COLO829 (cell line): ENCODE measurements around the gene AARS2.

Source experiments
- DNase-seq: peaks from one replicate; pipeline ENCODE4 v3.0.0; 2012; ENCODE audit warnings: low spot score

AARS2 gene

DNA sequence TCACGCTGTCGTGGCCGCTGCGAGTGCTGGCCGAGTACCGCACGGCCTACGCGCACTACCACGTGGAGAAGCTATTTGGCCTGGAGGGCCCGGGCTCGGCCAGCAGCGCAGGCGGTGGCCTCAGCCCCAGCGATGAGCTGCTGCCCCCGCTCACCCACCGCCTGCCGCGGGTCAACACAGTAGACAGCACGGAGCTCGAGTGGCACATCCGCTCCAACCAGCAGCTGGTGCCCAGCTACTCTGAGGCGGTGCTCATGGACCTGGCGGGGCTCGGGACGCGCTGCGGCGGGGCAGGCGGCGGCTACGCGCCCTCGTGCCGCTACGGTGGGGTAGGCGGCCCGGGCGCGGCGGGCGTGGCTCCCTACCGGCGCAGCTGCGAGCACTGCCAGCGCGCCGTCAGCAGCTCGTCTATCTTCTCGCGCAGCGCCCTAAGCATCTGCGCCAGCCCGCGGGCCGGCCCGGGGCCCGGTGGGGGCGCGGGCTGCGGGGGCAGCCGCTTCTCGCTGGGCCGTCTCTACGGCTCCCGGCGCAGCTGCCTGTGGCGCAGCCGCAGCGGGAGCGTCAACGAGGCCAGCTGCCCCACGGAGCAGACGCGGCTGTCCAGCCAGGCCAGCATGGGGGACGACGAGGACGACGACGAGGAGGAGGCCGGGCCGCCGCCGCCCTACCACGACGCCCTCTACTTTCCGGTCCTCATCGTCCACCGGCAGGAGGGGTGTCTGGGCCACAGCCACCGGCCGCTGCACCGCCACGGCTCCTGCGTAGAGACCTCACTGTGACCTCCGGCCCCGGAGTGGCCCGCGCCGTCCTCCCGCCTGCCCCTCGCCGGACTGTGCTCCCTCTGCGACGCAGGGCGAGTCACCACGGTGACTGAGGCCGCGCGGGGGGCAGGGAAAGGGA is 37.1 kb downstream of the AARS2 start:
- no peak for DNase-seq

- DNase-seq = no peak
These were observed 37.8 kb downstream of the AARS2 start for GRCh38 chr6:44275271-44275748.

DNA sequence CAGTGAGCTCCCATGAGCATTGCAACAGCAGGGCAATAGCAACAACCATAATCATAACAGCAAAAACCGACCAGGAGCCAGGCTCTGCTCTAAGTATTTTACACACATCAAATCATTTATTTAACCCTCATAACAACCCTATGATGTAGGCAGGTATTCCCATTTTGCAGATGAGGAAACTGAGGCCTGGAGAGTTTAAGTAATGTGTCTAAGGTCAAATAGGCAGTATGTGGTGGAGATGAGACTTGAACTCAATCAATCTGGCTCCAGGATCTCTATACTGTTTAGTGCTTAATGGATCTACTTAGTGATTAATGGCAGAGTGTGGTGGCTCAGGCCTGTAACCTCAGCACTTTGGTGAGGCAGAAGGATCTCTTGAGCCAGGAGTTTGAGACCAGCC is 39.5 kb downstream of the AARS2 start:
- no peak for DNase-seq

DNA sequence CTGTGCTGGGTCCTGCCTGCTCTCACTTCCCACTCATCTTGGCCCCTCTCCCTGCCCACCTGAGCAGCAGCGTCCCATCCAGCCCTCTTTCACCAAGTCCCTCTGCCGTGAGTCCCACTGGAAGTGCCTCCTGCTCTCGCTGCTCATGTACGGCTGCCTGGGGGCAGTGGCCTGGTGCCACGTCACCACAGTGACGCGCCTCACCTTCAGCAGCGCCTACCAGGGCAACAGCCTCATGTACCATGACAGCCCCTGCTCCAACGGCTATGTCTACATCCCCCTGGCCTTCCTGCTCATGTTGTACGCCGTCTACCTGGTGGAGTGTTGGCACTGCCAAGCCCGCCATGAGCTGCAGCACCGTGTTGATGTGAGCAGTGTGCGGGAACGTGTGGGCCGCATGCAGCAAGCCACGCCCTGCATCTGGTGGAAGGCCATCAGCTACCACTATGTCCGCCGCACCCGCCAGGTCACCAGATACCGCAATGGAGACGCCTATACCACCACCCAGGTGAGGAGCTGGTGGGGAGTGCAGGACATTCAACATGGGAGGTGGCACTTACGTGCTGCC is 40.1 kb downstream of the AARS2 start:
- DNase-seq = no peak

GRCh38 chr6:44272529-44272928 is 40.6 kb downstream of the AARS2 start:
- no peak for DNase-seq

DNA sequence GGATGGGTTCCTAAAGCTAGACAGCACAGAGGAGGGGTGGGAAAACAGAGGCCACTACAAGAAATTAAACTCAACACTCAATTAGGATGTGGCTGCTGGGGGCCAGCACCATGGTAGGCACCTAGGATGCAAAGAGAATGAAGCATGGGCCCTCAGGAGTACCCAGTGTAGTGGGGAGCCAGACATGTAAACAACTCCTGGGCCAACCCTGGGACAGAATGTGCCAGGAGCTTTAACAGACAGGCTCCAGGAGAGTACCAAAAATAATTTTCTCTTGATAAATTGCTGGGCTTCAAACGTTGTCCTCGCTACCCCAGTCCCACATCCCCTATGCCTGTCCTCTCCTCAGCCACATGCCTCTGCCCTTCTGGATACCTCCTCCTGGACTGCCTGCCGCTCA is 41.2 kb downstream of the AARS2 start:
- no peak for DNase-seq

GRCh38 chr6:44271406-44271723 is 41.8 kb downstream of the AARS2 start:
- DNase-seq = no peak

GRCh38 chr6:44270526-44271405 is 42.4 kb downstream of the AARS2 start:
- DNase-seq = no peak

- DNase-seq = no peak
These were observed 43.1 kb downstream of the AARS2 start, which contains the start of gene TMEM151B for GRCh38 chr6:44269921-44270525. TMEM151B (plus strand) TSS chr6:44270450; CDS start chr6:44270743, 293 bp downstream.

DNA sequence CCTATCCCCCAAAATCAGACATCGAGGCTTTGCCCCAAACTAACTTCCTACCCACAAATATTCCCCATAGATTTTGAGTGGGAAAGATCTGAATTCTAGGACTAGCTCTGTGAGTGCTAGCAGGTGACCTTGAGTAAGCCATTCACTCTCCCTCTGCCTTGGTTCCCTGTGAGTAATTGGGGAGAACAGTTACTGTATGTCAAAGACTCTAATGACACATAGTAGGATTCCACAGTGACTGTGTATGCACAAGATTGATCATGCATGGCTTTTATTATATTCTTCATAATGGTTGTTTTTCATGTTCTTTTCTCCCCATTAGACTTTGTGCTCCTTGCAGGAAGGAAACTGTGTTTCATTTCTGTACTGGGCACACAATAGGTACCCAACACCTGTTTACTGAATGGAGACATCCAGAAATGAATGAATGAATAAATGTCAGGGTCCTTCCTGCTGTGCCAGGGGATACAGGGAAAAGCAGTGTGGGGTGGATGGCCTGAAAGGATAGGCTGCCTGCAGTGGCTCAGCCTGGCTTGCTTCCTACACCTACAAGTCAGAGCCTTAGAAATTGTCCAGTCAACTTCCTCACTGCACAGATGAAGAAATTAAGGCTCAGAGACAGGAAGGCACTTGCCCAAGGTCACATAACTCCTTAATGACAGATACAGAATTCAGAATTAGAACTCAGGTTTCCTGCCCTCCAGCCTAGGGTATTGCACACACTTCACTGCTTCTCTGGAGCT is 43.8 kb downstream of the AARS2 start:
- no peak for DNase-seq

DNA sequence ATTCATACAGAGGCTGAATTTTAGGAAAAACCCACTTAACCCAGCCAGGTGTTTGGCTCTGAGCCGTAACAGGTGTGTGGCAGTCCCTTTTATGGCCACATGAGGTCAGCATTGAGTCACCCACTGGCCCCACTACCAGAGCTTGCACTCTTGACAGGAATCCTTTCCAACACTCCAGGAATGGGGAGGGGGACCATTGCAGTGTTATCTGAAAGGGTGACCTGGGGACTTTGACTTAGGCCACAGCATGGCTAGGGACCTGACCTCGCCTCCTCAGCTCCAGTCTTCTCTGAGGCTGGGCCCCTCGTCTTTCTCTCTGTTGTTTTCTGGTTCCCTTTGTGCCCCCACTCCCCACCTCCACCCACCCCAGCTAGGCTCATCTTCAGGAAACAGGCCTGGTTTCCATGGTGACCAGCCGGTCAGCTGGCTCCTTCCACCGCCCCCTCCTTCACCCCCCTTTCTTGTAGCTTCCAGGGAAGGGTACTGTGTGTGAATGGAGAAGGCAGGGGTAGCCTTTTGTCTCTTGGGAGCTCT is 45.0 kb downstream of the AARS2 start:
- DNase-seq = peak; percentile 69

GRCh38 chr6:44267252-44267651 is 45.9 kb downstream of the AARS2 start:
- DNase-seq = no peak

DNA sequence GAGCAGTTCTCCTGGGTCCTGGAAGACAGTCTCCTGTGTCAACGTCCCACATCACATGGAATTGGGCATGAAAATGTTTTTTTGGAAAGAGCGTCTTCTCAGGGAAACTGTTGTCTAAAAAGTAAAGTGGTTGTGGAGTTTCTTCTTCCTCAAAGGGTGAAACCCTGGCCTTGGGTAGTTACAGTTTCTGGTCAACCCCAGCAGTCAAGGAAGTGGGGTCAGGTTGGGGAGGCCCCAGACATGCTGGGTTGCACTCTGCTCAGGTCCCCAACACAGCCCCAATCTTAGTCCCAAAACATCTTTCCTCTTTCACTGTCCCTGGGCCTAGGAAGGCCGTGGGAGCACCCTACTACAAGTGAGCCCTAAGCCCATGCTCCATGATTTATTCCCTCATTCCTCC is 46.8 kb downstream of the AARS2 start:
- no peak for DNase-seq

DNA sequence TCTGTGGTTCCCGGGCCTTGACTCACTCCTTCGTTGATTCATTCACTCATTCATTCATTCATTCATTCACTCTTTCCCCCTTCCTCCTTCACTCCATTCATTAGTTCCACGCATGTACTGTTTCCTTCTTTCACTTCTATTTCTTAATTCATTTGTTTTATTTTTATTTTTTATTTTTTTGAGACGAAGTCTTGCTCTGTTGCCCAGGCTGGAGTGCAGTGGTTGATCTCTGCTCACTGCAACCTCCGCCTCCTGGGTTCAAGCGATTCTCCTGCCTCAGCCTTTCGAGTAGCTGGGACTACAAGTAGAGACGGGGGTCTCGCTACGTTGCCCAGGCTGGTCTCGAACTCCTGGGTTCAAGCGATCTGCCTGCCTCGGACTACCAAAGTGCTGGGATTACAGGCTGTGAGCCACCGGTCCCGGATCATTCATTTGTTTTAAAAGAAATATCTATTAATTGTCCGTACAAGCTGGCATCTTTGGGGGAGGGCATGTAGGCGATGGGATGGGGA is 47.4 kb downstream of the AARS2 start:
- no peak for DNase-seq

DNA sequence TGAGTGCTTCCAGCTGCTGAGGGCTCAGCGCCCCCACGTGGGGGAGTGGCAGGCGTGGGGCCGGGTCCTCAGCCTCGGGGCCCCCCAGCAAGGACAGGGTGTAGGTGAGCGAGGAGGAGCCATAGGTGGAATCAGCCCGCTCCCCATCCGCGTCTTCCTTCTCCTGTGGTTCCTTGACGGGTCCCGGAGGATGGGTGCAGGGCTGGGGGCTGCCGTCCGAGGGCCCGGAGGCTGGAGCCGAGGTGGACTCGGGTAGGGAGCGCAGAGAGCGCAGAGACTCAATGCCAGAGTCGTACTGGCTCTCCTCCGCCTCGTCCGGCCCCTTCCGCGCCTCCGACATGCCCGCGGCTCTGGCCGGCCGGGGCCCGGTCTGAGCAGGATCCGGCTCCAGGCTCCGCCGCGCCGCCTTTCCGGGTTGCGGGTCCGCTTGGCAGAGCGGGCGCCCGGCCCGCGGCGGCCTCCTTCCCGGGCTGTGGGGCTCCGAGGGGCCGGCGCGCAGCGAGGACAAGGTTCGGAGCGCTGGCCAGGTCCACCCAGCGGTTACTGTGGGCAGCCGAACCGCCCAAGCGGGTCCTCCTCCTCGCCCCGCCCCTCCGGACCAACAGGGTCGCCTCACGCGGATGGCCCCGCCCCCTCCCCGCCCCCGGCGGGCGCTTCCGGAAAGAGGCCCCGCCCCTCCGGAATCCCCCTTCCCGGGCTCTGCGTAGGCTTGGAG is 48.0 kb downstream of the AARS2 start, which contains the start of gene NFKBIE:
NFKBIE (minus strand) TSS at position 545 of the 715 bp plus-strand sequence; CDS start at position 340, 205 bp downstream.
- DNase-seq = peak; percentile 98

DNA sequence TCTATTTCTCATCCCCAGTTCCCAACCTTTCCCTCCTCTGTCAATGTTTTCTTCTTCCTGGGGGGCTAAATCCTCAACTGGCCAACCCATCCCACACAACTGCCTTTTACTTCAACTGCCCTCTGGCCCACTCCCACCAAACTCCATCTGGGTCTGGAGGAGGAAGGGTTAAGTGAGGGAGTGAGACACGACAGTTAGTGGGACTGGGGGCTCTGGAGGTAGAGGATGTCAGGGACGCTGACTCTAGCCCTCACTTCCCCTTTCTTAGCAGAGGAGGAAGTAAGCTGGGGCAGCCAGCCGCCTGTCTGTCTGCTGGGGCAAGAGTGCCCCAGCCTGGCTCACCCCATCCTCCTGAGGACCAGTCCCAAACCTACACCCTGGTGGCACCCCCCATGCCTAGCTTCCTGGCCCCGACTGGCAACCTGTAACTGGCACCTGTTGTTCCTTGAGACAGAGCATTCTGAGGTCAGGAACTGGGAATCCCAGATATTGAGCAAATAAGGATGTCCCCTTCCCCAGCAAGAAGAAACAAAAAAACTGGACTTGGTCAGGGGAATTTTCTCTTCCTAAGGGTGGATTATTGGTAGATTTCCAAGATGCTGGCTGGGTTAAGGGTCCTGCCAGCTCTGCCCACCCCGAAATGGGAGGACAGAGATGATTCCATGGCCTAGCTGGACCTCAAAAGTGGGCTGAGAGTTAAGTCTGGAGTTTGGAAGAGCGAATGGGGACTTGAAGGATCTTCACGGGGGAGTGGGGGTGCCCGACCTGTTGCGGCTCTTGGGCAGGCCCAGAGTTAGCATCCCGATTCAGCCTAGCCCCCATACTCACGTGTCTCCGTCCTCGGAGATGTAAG is 48.8 kb downstream of the AARS2 start:
- no peak for DNase-seq

- no peak for DNase-seq
These were observed 49.6 kb downstream of the AARS2 start for GRCh38 chr6:44263354-44264100.
